Activated naive CD4-positive, alpha-beta T cell treated with anti-CD3 and anti-CD28 coated beads, Interleukin-2, amount 50 U/mL, for 72 hours (primary cell): ENCODE measurements around the gene P2RX7. TPM values are rescaled to one million over a fixed set of nuclear protein-coding genes. Genes with fewer than 3 reads are reported as not detected.
"Not testable (repeated sequence)": the region's sequence is repeated elsewhere in the genome, so short reads cannot be mapped to it uniquely, and the experiment has no call there.

Experiments
- ATAC-seq, 2 donors: fragments of 150-1000 bp; cut with Tn5 transposase; 2 replicates each; pipeline ENCODE4 v1.10.0; 2021; ENCODE audit warnings: mild to moderate bottlenecking in 2 of 2, moderate library complexity in 2 of 2
- DNase-seq, 2 donors: peaks; one replicate each; pipeline ENCODE4 v3.0.0; 2021 to 2022; ENCODE audit warnings: low spot score in 2 of 2
- H3K27ac Mint-ChIP-seq, 2 donors: one replicate each; pipeline ENCODE4 v1.8.0; 2022; ENCODE audit warnings: mild to moderate bottlenecking in 2 of 2, mixed read lengths in 2 of 2
- H3K36me3 Mint-ChIP-seq, 2 donors: one replicate each; pipeline ENCODE4 v1.8.0; 2022; ENCODE audit warnings: mixed read lengths in 2 of 2
- H3K9me3 Mint-ChIP-seq, 2 donors: one replicate each; pipeline ENCODE4 v1.8.0; 2022; ENCODE audit warnings: mixed read lengths in 2 of 2
- total RNA-seq, 2 donors: library from RNA; stranded (reverse); gene quantifications; one replicate each; pipeline ENCODE4 v1.2.3, GENCODE V29; 2022

Gene P2RX7
- total RNA-seq, 2 donors from 2014 or later = 1.2 to 7.3 TPM

- peaks cover 0 to 4% of the 10 kb centered on the region in 2 donors for H3K9me3 Mint-ChIP-seq
- ATAC-seq (no peak), DNase-seq (no peak)
- no peak overlapping the region for H3K27ac Mint-ChIP-seq
- H3K36me3 Mint-ChIP-seq = no peaks in the 10 kb centered on the region
These were observed 70.8 kb downstream of the P2RX7 start for GRCh38 chr12:121203482-121203881.

- no peak for DNase-seq
- H3K36me3 Mint-ChIP-seq = peaks cover 0 to under 1% of the 10 kb centered on the region in 2 donors
- H3K27ac Mint-ChIP-seq = no peak overlapping the region
- H3K9me3 Mint-ChIP-seq = peaks cover 0 to 4% of the 10 kb centered on the region in 2 donors
- ATAC-seq = no peak
These were observed 72.8 kb downstream of the P2RX7 start for GRCh38 chr12:121205491-121205890.

- not testable (repeated sequence) for H3K27ac Mint-ChIP-seq, ATAC-seq, DNase-seq, H3K36me3 Mint-ChIP-seq, H3K9me3 Mint-ChIP-seq
These were observed 75.9 kb downstream of the P2RX7 start for GRCh38 chr12:121208571-121208970.

- Mint-ChIP-seq H3K9me3 (peaks cover 0 to 4% of the 10 kb centered on the region in 2 donors), H3K36me3 (peaks cover 0 to 7% of the 10 kb centered on the region in 2 donors), H3K27ac (peak overlapping the region; percentile 86 to 89)
- DNase-seq (no peak), ATAC-seq (no peak)
These were observed 76.5 kb downstream of the P2RX7 start for GRCh38 chr12:121209221-121209620.

GRCh38 chr12:121209624-121210572, 77.2 kb downstream of the P2RX7 start, which contains the start of gene P2RX4:
Gene P2RX4, plus strand, starts transcription at chr12:121210129. Its CDS starts 36 bp downstream, at chr12:121210165.
- peaks cover 0 to 7% of the 10 kb centered on the region in 2 donors for H3K36me3 Mint-ChIP-seq
- DNase-seq = peak; percentile 87 to 90
- ATAC-seq = peak; percentile 80 to 89
- H3K27ac Mint-ChIP-seq = peak within 1 kb of the TSS; percentile 89 to 94
- H3K9me3 Mint-ChIP-seq = peaks cover 0 to 2% of the 10 kb centered on the region in 2 donors

GRCh38 chr12:121212875-121213274, 80.2 kb downstream of the P2RX7 start:
- Mint-ChIP-seq H3K9me3 (no peaks in the 10 kb centered on the region), H3K27ac (no peak overlapping the region), H3K36me3 (peaks cover 0 to 11% of the 10 kb centered on the region in 2 donors)
- no peak for DNase-seq
- ATAC-seq = no peak

- no peaks in the 10 kb centered on the region for H3K9me3 Mint-ChIP-seq
- ATAC-seq (peak; percentile 39 to 42), DNase-seq (no peak)
- peak overlapping the region; percentile 12 to 83 for H3K27ac Mint-ChIP-seq
- peaks cover 0 to 17% of the 10 kb centered on the region in 2 donors for H3K36me3 Mint-ChIP-seq
These were observed 81.6 kb downstream of the P2RX7 start for GRCh38 chr12:121214166-121214777.

GRCh38 chr12:121214855-121215745, 82.4 kb downstream of the P2RX7 start:
- peak overlapping the region; percentile 12 to 83 for H3K27ac Mint-ChIP-seq
- H3K36me3 Mint-ChIP-seq = peaks cover 0 to 17% of the 10 kb centered on the region in 2 donors
- DNase-seq (no peak), ATAC-seq (no peak)
- H3K9me3 Mint-ChIP-seq = no peaks in the 10 kb centered on the region

GRCh38 chr12:121216102-121216501, 83.4 kb downstream of the P2RX7 start:
- Mint-ChIP-seq H3K27ac (peak overlapping the region in 1 of 2 donors; percentile 83), H3K9me3 (no peaks in the 10 kb centered on the region), H3K36me3 (peaks cover 0 to 11% of the 10 kb centered on the region in 2 donors)
- peak in 1 of 2 donors; percentile 2 for ATAC-seq
- no peak for DNase-seq

GRCh38 chr12:121217063-121217462, 84.4 kb downstream of the P2RX7 start:
- Mint-ChIP-seq H3K36me3 (peaks cover 0 to 14% of the 10 kb centered on the region in 2 donors), H3K9me3 (no peaks in the 10 kb centered on the region), H3K27ac (peak overlapping the region in 1 of 2 donors; percentile 19)
- DNase-seq (no peak), ATAC-seq (no peak)

- ATAC-seq (no peak), DNase-seq (no peak)
- Mint-ChIP-seq H3K36me3 (peaks cover 3 to 16% of the 10 kb centered on the region in 2 donors), H3K9me3 (no peaks in the 10 kb centered on the region), H3K27ac (peak overlapping the region in 1 of 2 donors; percentile 65)
These were observed 85.1 kb downstream of the P2RX7 start for GRCh38 chr12:121217761-121218160.

GRCh38 chr12:121218588-121219352, 86.1 kb downstream of the P2RX7 start:
- H3K36me3 Mint-ChIP-seq = peaks cover 5 to 16% of the 10 kb centered on the region in 2 donors
- ATAC-seq = no peak
- peak overlapping the region in 1 of 2 donors; percentile 65 for H3K27ac Mint-ChIP-seq
- no peak for DNase-seq
- H3K9me3 Mint-ChIP-seq = no peaks in the 10 kb centered on the region

- Mint-ChIP-seq H3K9me3 (no peaks in the 10 kb centered on the region), H3K36me3 (peaks cover 5 to 16% of the 10 kb centered on the region in 2 donors), H3K27ac (peak overlapping the region in 1 of 2 donors; percentile 42)
- ATAC-seq (no peak), DNase-seq (no peak)
These were observed 86.8 kb downstream of the P2RX7 start for GRCh38 chr12:121219353-121219986.

- ATAC-seq (peak in 1 of 2 donors; percentile 57), DNase-seq (no peak)
- H3K36me3 Mint-ChIP-seq = peaks cover 5 to 12% of the 10 kb centered on the region in 2 donors
These were observed 90.2 kb downstream of the P2RX7 start for GRCh38 chr12:121222847-121223246.

More at GRCh38 chr12:121222847-121223246, 90.2 kb downstream of the P2RX7 start:
- H3K9me3 Mint-ChIP-seq = no peaks in the 10 kb centered on the region
- peak overlapping the region in 1 of 2 donors; percentile 47 for H3K27ac Mint-ChIP-seq
